HG03060 (cell line): ENCODE data around the gene TUNAR.
"Not testable (repeated sequence)": the region's sequence is repeated elsewhere in the genome, so short reads cannot be mapped to it uniquely, and the experiment has no call there.

Experiments used
- ATAC-seq: cut with Tn5 transposase; IDR thresholded peaks from one replicate; pipeline ENCODE4 v1.9.1; 2021; ENCODE audit warnings: low read depth, moderate number of reproducible peaks; ENCODE audit not compliant: unreplicated experiment

TUNAR gene

GRCh38 chr14:95959317-95959716, 82.7 kb downstream of the TUNAR start:
- no peak for ATAC-seq

GRCh38 chr14:95961481-95961880, 84.8 kb downstream of the TUNAR start:
- ATAC-seq: no peak

GRCh38 chr14:95964901-95965300, 88.3 kb downstream of the TUNAR start:
- ATAC-seq: no peak

GRCh38 chr14:95968048-95968447, 91.4 kb downstream of the TUNAR start:
- ATAC-seq: not testable (repeated sequence)
